ENCODE data around the gene APPBP2. TPM values are rescaled to one million over a fixed set of nuclear protein-coding genes. Genes with fewer than 3 reads are reported as not detected.

The APPBP2 gene
- total RNA-seq, 1 experiment from 2014 or later: 21.5 TPM

- Histone ChIP-seq H3K79me2 (ENCODE audit: low read length) (peaks cover 14% of the 10 kb centered on the region), H4K20me1 (ENCODE audit: insufficient read depth, low read depth, low read length) (no peaks in the 10 kb centered on the region), H3K27me3 (ENCODE audit: low read length) (no peaks in the 10 kb centered on the region), H3K4me2 (ENCODE audit: low read depth, low read length, poor library complexity, severe bottlenecking) (no peak overlapping the region), H3K4me1 (ENCODE audit: low read length) (peaks cover 9% of the 10 kb centered on the region), H2AFZ (ENCODE audit: low read length) (no peak overlapping the region), H3K9me3 (ENCODE audit: low read length) (peaks cover 2% of the 10 kb centered on the region; the same call in 1 of the 2 replicates), H3K36me3 (ENCODE audit: insufficient read depth, low read length) (peaks cover 27% of the 10 kb centered on the region), H3K9ac (ENCODE audit: low read length) (no peak overlapping the region), H3K9me2 (replicated peaks; ENCODE audit: insufficient read depth, low read length) (no peaks in the 10 kb centered on the region), H3K27ac (ENCODE audit: low read length) (no peak overlapping the region), H3K4me3 (ENCODE audit: low read length) (no peak overlapping the region)
- DNase-seq: no peak
Observed at GRCh38 chr17:60473788-60474187, 52.3 kb downstream of the APPBP2 start.

- Histone ChIP-seq H3K4me2 (ENCODE audit: low read depth, low read length, poor library complexity, severe bottlenecking) (no peak overlapping the region), H3K27ac (ENCODE audit: low read length) (no peak overlapping the region), H3K79me2 (ENCODE audit: low read length) (peaks cover 17% of the 10 kb centered on the region), H3K4me1 (ENCODE audit: low read length) (peaks cover 12% of the 10 kb centered on the region), H4K20me1 (ENCODE audit: insufficient read depth, low read depth, low read length) (no peaks in the 10 kb centered on the region), H3K9ac (ENCODE audit: low read length) (no peak overlapping the region), H3K36me3 (ENCODE audit: insufficient read depth, low read length) (peaks cover 26% of the 10 kb centered on the region), H3K27me3 (ENCODE audit: low read length) (no peaks in the 10 kb centered on the region), H3K9me2 (replicated peaks; ENCODE audit: insufficient read depth, low read length) (no peaks in the 10 kb centered on the region), H2AFZ (ENCODE audit: low read length) (no peak overlapping the region), H3K9me3 (ENCODE audit: low read length) (peaks cover 2% of the 10 kb centered on the region; the same call in 1 of the 2 replicates), H3K4me3 (ENCODE audit: low read length) (no peak overlapping the region)
- no peak for DNase-seq
Observed at GRCh38 chr17:60472449-60472848, 53.6 kb downstream of the APPBP2 start.

DNA sequence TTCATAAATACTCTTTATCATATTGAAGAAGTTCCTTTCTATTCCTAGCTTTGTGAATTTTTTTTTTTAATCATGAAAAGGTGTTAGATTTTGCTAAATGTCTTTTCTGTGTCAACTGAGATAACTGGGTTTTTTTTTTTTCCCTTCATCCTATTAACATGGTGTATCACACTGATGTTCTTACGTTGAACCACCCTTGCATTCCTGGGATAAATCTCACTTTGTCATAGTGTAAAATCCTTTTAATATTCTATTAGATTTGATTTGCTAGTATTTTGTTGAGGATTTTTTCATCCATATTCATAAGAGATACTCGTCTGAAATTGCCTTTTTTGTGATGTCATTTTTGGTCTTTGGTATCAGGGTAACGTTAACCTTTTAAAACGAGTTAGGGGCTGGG lies 54.6 kb downstream of the APPBP2 start:
- no peaks in the 10 kb centered on the region for H3K27me3 ChIP-seq (ENCODE audit: low read length)
- H3K36me3 ChIP-seq (ENCODE audit: insufficient read depth, low read length): peaks cover 18% of the 10 kb centered on the region
- H2AFZ ChIP-seq (ENCODE audit: low read length): no peak overlapping the region
- H3K79me2 ChIP-seq (ENCODE audit: low read length): peaks cover 10% of the 10 kb centered on the region; the same call in 1 of the 2 replicates
- H3K4me2 ChIP-seq (ENCODE audit: low read depth, low read length, poor library complexity, severe bottlenecking): no peak overlapping the region
- no peak for DNase-seq
- no peak overlapping the region for H3K9ac ChIP-seq (ENCODE audit: low read length)
- H3K4me3 ChIP-seq (ENCODE audit: low read length): no peak overlapping the region
- H3K9me2 ChIP-seq (replicated peaks; ENCODE audit: insufficient read depth, low read length): no peaks in the 10 kb centered on the region
- H3K9me3 ChIP-seq (ENCODE audit: low read length): peaks cover 2% of the 10 kb centered on the region; the same call in 1 of the 2 replicates
- peaks cover 12% of the 10 kb centered on the region for H3K4me1 ChIP-seq (ENCODE audit: low read length)
- no peaks in the 10 kb centered on the region for H4K20me1 ChIP-seq (ENCODE audit: insufficient read depth, low read depth, low read length)
- no peak overlapping the region for H3K27ac ChIP-seq (ENCODE audit: low read length)

DNA sequence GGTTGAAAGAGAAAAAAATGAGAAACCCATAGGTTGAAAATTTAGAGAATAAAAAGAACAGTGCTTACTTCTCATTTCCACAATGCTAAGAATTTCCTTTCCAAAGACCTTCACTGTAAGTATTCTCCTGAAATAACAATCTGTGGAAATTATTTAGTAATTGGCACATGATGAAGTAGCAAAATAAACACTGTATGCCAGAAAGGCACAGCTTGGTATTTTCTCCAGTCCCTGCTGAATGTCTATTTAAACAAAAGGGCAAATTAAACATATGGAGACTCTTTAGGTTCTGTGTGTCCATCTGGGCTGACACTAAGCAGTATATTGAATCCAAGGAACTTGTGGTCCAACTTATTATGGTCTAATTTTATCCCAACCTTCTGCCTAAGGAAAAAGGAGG lies 57.7 kb downstream of the APPBP2 start:
- Histone ChIP-seq H4K20me1 (ENCODE audit: insufficient read depth, low read depth, low read length) (no peaks in the 10 kb centered on the region), H3K4me3 (ENCODE audit: low read length) (no peak overlapping the region), H3K79me2 (ENCODE audit: low read length) (peaks cover 6% of the 10 kb centered on the region; the same call in 1 of the 2 replicates), H3K9me3 (ENCODE audit: low read length) (peaks cover 2% of the 10 kb centered on the region; the same call in 1 of the 2 replicates), H3K4me2 (ENCODE audit: low read depth, low read length, poor library complexity, severe bottlenecking) (no peak overlapping the region), H3K27me3 (ENCODE audit: low read length) (no peaks in the 10 kb centered on the region), H3K9ac (ENCODE audit: low read length) (no peak overlapping the region), H3K9me2 (replicated peaks; ENCODE audit: insufficient read depth, low read length) (no peaks in the 10 kb centered on the region), H3K36me3 (ENCODE audit: insufficient read depth, low read length) (peaks cover 22% of the 10 kb centered on the region), H3K27ac (ENCODE audit: low read length) (0 out of 2 replicates have a peak overlapping the region, but pooled peaks have one; percentile 8), H3K4me1 (ENCODE audit: low read length) (peaks cover 12% of the 10 kb centered on the region), H2AFZ (ENCODE audit: low read length) (no peak overlapping the region)
- DNase-seq: no peak

DNA sequence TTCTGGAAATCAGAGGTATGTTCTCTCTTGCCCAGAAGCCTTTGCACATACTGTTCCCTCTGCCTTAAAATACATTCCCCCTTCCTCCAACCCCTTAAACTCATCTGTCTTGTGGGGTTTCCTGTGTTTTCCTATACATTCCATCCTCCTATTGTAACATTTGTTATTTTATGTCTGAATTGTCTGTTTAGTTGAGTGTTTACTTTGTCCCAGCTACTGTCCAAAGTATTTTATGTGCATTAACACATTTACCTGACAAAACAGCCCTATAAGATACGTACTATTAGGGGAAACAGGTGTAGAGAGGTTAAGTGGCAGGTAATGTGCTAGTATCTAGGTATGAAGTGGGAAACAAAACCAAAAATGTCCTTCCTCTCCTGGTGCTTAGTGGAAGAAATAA lies 61.7 kb downstream of the APPBP2 start:
- H3K4me2 ChIP-seq (ENCODE audit: low read depth, low read length, poor library complexity, severe bottlenecking): no peak overlapping the region
- H2AFZ ChIP-seq (ENCODE audit: low read length): no peak overlapping the region
- peaks cover 32% of the 10 kb centered on the region; the same call in 1 of the 2 replicates for H3K36me3 ChIP-seq (ENCODE audit: insufficient read depth, low read length)
- no peak overlapping the region for H3K9ac ChIP-seq (ENCODE audit: low read length)
- H3K27me3 ChIP-seq (ENCODE audit: low read length): no peaks in the 10 kb centered on the region
- no peak for DNase-seq
- peaks cover 7% of the 10 kb centered on the region; the same call in 1 of the 2 replicates for H3K79me2 ChIP-seq (ENCODE audit: low read length)
- H3K9me2 ChIP-seq (replicated peaks; ENCODE audit: insufficient read depth, low read length): no peaks in the 10 kb centered on the region
- no peak overlapping the region for H3K4me3 ChIP-seq (ENCODE audit: low read length)
- H3K9me3 ChIP-seq (ENCODE audit: low read length): no peaks in the 10 kb centered on the region
- peaks cover 2% of the 10 kb centered on the region; the same call in 1 of the 2 replicates for H3K4me1 ChIP-seq (ENCODE audit: low read length)
- H4K20me1 ChIP-seq (ENCODE audit: insufficient read depth, low read depth, low read length): no peaks in the 10 kb centered on the region
- no peak overlapping the region for H3K27ac ChIP-seq (ENCODE audit: low read length)

- Histone ChIP-seq H3K9me2 (replicated peaks; ENCODE audit: insufficient read depth, low read length) (no peaks in the 10 kb centered on the region), H3K9me3 (ENCODE audit: low read length) (no peaks in the 10 kb centered on the region), H3K4me3 (ENCODE audit: low read length) (no peak overlapping the region), H3K27ac (ENCODE audit: low read length) (no peak overlapping the region), H3K36me3 (ENCODE audit: insufficient read depth, low read length) (peaks cover 38% of the 10 kb centered on the region; the same call in 1 of the 2 replicates), H4K20me1 (ENCODE audit: insufficient read depth, low read depth, low read length) (no peaks in the 10 kb centered on the region), H3K9ac (ENCODE audit: low read length) (no peak overlapping the region), H3K4me1 (ENCODE audit: low read length) (peaks cover 1% of the 10 kb centered on the region; the same call in 1 of the 2 replicates), H3K79me2 (ENCODE audit: low read length) (peaks cover 3% of the 10 kb centered on the region; the same call in 1 of the 2 replicates), H3K4me2 (ENCODE audit: low read depth, low read length, poor library complexity, severe bottlenecking) (no peak overlapping the region), H3K27me3 (ENCODE audit: low read length) (no peaks in the 10 kb centered on the region), H2AFZ (ENCODE audit: low read length) (no peak overlapping the region)
- no peak for DNase-seq
Observed at GRCh38 chr17:60463157-60463835, 62.7 kb downstream of the APPBP2 start.

DNA sequence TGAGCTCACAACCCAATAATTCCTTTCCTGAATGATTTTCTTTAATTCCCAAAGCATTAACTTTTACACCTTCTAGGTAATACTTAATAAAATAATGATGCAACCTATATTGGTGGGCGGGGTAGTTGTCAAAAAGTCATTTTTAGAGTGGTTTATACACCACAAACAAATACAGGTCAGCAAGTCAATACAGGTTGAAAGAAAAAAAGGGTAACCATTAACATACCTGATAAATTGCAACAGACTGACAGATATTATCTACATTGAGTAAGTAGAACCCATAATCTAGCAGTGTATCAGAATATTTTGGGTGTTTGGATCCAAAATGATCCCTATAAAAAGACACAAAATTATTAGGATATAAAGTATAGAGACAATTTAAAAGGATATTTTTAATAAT lies 64.5 kb downstream of the APPBP2 start:
- Histone ChIP-seq H3K9ac (ENCODE audit: low read length) (no peak overlapping the region), H2AFZ (ENCODE audit: low read length) (no peak overlapping the region), H3K27ac (ENCODE audit: low read length) (no peak overlapping the region), H3K36me3 (ENCODE audit: insufficient read depth, low read length) (peaks cover 38% of the 10 kb centered on the region; the same call in 1 of the 2 replicates), H3K4me2 (ENCODE audit: low read depth, low read length, poor library complexity, severe bottlenecking) (no peak overlapping the region), H4K20me1 (ENCODE audit: insufficient read depth, low read depth, low read length) (no peaks in the 10 kb centered on the region), H3K27me3 (ENCODE audit: low read length) (no peaks in the 10 kb centered on the region), H3K9me2 (replicated peaks; ENCODE audit: insufficient read depth, low read length) (no peaks in the 10 kb centered on the region), H3K4me1 (ENCODE audit: low read length) (no peaks in the 10 kb centered on the region), H3K79me2 (ENCODE audit: low read length) (peaks cover 3% of the 10 kb centered on the region; the same call in 1 of the 2 replicates), H3K9me3 (ENCODE audit: low read length) (no peaks in the 10 kb centered on the region), H3K4me3 (ENCODE audit: low read length) (no peak overlapping the region)
- DNase-seq: no peak

DNA sequence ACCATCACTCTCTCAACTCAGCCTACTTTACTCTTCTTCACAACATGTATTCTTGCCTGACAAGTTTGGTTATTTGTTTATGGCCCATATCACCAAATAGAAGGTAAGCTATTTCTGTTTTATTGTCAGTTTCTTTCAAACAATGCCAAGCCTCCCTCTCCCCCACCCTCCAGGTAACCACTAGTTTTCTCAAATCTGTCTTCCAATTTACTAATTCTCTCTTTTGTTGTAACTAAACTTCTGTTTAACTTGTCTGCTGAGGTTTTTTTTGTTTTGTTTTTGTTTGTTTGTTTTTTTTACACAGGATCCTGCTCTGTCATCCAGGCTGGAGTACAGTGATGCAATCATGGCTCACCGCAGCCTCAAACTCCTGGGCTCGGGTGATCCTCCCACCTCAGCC lies 68.9 kb downstream of the APPBP2 start:
- no peaks in the 10 kb centered on the region for H3K9me2 ChIP-seq (replicated peaks; ENCODE audit: insufficient read depth, low read length)
- H3K9ac ChIP-seq (ENCODE audit: low read length): no peak overlapping the region
- H3K9me3 ChIP-seq (ENCODE audit: low read length): no peaks in the 10 kb centered on the region
- peaks cover 4% of the 10 kb centered on the region; the same call in 1 of the 2 replicates for H3K4me1 ChIP-seq (ENCODE audit: low read length)
- no peak overlapping the region for H3K27ac ChIP-seq (ENCODE audit: low read length)
- H2AFZ ChIP-seq (ENCODE audit: low read length): no peak overlapping the region
- H3K27me3 ChIP-seq (ENCODE audit: low read length): no peaks in the 10 kb centered on the region
- H3K4me2 ChIP-seq (ENCODE audit: low read depth, low read length, poor library complexity, severe bottlenecking): no peak overlapping the region
- H3K36me3 ChIP-seq (ENCODE audit: insufficient read depth, low read length): peaks cover 41% of the 10 kb centered on the region; the same call in 1 of the 2 replicates
- DNase-seq: no peak
- H4K20me1 ChIP-seq (ENCODE audit: insufficient read depth, low read depth, low read length): no peaks in the 10 kb centered on the region
- peaks cover 3% of the 10 kb centered on the region; the same call in 1 of the 2 replicates for H3K79me2 ChIP-seq (ENCODE audit: low read length)
- H3K4me3 ChIP-seq (ENCODE audit: low read length): no peak overlapping the region

All from Karpas-422 (cell line).